Upper lobe of left lung (tissue), 4 donors: ENCODE measurements around the gene ZFYVE16.

ENCODE experiments used
- CTCF ChIP-seq, 6 experiments: fragments of 450-650 bp in 4 of 6; fragments of 200-600 bp in 2 of 6; sonication (generic) in 2 of 6; IDR thresholded peaks; one replicate each; pipeline ENCODE4 v1.5.1; 2016 to 2019; ENCODE audit warnings: antibody characterized with exemption in 6 of 6
- POLR2A ChIP-seq, 4 donors: fragments of 450-650 bp; IDR thresholded peaks; one replicate each; pipeline ENCODE4 v1.5.1; 2016 to 2017; ENCODE audit warnings: antibody characterized with exemption in 4 of 4, mild to moderate bottlenecking in 2 of 4
- POLR2AphosphoS5 ChIP-seq, 2 donors: sonication (generic); formaldehyde crosslinking; IDR thresholded peaks; one replicate each; pipeline ENCODE4 v1.5.1; 2017; ENCODE audit warnings: antibody characterized with exemption in 2 of 2

- TF ChIP-seq POLR2A (IDR thresholded peaks at IDR 0.05) (no peak), CTCF (IDR thresholded peaks at IDR 0.05) (no peak), POLR2AphosphoS5 (IDR thresholded peaks at IDR 0.05) (no peak)
Measured at GRCh38 chr5:80382488-80382887, 25.4 kb upstream of the ZFYVE16 start.
